ENCODE data around the gene PCIF1.
"Not testable (repeated sequence)": the region's sequence is repeated elsewhere in the genome, so short reads cannot be mapped to it uniquely, and the experiment has no call there.

Gene PCIF1

DNA sequence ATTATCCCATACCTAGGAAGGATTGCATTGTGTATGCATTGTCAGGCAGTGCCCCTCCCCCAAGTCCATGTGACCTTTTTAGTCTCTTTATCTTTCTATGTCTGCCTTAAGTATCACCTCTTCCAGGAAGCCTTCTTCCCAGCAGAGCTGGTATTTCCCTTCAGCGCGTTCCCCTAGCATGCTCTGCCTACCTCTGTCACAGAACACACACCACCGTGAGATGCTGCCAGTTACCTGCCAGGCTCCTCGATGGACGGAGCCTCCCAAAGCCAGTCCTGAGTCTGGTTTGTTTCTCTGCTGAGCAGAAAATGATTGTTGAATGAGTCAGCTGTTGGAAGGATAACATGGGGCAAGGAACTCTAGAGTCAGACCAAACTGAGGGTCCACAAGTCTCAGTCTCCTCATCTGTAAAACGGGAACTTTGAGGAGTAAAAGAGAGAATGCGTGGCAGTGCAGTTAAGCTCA is 48.8 kb downstream of the PCIF1 start:
- TF ChIP-seq CTCF (conservative IDR thresholded peaks at IDR 0.05; ENCODE audit: low read depth, low read length), result no peak
- H3K4me3 ChIP-seq (ENCODE audit: low read depth, low read length), result no peak overlapping the region
- peak; percentile 16 for DNase-seq (ENCODE audit: low read depth)

- TF ChIP-seq CTCF (conservative IDR thresholded peaks at IDR 0.05; ENCODE audit: low read depth, low read length), result peak; percentile 35
- no peak overlapping the region for H3K4me3 ChIP-seq (ENCODE audit: low read depth, low read length)
- peak; percentile 37 for DNase-seq (ENCODE audit: low read depth)
These were observed 51.1 kb downstream of the PCIF1 start for GRCh38 chr20:45985573-45985972.

- peak; percentile 71 for DNase-seq (ENCODE audit: low read depth)
- no peak overlapping the region for H3K4me3 ChIP-seq (ENCODE audit: low read depth, low read length)
- peak; percentile 91 for TF ChIP-seq CTCF (conservative IDR thresholded peaks at IDR 0.05; ENCODE audit: low read depth, low read length)
These were observed 52.8 kb downstream of the PCIF1 start for GRCh38 chr20:45987108-45987780.

GRCh38 chr20:45988830-45989229 is 54.3 kb downstream of the PCIF1 start:
- DNase-seq (ENCODE audit: low read depth); H3K4me3 ChIP-seq (ENCODE audit: low read depth, low read length): not testable (repeated sequence)

GRCh38 chr20:45991616-45992015 is 57.1 kb downstream of the PCIF1 start:
- TF ChIP-seq CTCF (conservative IDR thresholded peaks at IDR 0.05; ENCODE audit: low read depth, low read length), result no peak
- no peak overlapping the region for H3K4me3 ChIP-seq (ENCODE audit: low read depth, low read length)
- no peak for DNase-seq (ENCODE audit: low read depth)

- peak; percentile 36 for DNase-seq (ENCODE audit: low read depth)
- TF ChIP-seq CTCF (conservative IDR thresholded peaks at IDR 0.05; ENCODE audit: low read depth, low read length), result no peak
- no peak overlapping the region for H3K4me3 ChIP-seq (ENCODE audit: low read depth, low read length)
These were observed 58.9 kb downstream of the PCIF1 start for GRCh38 chr20:45993197-45993951.

DNA sequence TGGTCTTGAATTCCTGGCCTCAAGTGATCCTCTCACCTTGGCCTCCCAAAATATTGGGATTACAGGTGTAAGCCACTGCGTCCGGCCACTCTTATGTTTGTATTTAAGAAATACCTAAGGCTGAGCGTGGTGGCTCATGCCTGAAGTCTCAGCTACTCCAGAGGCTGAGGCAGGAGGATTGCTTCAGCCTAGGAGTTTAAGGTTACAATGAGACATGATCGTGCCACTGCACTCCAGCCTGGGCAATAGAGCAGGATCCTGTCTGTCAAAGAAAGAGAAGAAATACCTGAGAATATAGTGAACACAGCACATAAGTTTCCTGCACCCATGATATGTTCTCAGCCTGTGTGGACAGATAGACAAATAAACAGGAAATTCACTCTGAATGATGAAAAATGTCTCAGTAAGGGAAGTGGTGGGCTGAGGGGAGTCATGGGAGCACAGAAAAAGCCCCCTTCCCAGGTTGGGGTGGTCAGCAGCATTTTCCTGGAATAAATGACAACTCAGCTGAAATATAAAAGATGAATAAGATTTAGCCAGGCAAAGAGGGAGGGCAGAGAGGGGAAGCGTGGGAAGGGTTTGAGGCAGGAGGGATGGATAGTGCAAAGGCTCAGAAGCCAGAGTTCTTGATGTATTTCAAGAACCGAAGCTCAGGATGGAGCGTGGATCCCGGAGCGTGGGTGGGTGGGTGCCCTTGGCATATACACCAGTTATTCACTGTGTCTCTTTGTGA is 60.4 kb downstream of the PCIF1 start:
- DNase-seq (ENCODE audit: low read depth), result no peak
- no peak overlapping the region for H3K4me3 ChIP-seq (ENCODE audit: low read depth, low read length)
- no peak for TF ChIP-seq CTCF (conservative IDR thresholded peaks at IDR 0.05; ENCODE audit: low read depth, low read length)

GRCh38 chr20:45995495-45996097 is 61.1 kb downstream of the PCIF1 start:
- H3K4me3 ChIP-seq (ENCODE audit: low read depth, low read length); DNase-seq (ENCODE audit: low read depth): not testable (repeated sequence)
